Tibial nerve (tissue), 4 donors: ENCODE measurements around the gene DIP2C.

Experiments used
- EP300 ChIP-seq, 2 donors: sonication (generic); formaldehyde crosslinking; IDR thresholded peaks; one replicate each; pipeline ENCODE4 v1.6.1; 2017; ENCODE audit warnings: antibody characterized with exemption in 2 of 2, mild to moderate bottlenecking in 1 of 2
- POLR2A ChIP-seq, 2 donors: fragments of 450-650 bp; IDR thresholded peaks; one replicate each; pipeline ENCODE4 v1.6.1; 2017; ENCODE audit warnings: antibody characterized with exemption in 2 of 2, mild to moderate bottlenecking in 2 of 2, moderate library complexity in 2 of 2
- TF ChIP-seq, protein P1 (sequence below), 5 experiments: fragments of 200-600 bp in 3 of 5; fragments of 450-650 bp in 2 of 5; sonication (generic) in 3 of 5; IDR thresholded peaks; one replicate each; pipeline ENCODE4 v1.5.1; 2016 to 2019; ENCODE audit warnings: antibody characterized with exemption in 5 of 5, mild to moderate bottlenecking in 3 of 5, moderate library complexity in 2 of 5

DNA sequence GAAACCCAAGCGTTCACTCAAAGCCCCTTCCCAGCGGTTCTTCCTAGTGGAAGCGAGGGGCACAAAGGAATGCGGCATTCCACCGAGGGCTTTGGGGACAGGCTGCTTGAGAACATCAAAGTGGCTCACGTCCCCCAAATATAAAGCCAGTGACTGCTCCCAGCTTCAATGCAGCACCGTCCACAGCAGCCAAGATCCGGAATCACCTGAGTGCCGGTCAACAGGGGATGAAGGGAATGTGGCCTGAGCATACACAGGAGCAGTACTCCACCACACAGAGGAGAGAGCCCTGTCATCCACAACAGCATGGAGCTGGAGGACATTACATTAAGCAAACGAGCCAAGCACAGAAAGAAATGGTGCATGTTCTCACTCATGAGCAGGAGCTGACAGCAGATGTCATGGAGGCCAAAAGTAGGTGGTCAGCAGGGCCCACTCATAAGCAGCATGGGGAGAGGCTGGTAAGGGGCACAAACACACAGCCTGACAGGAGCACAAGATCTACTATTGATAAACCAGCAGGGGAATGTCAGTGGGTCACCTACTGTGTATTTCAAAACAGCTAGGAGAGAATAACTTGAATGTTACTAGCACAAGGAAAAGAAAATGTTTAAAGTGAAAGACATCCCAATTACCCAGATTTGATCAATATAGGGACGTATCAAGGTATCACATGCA, 79.5 kb downstream of the DIP2C start:
- TF ChIP-seq, protein P1, sequence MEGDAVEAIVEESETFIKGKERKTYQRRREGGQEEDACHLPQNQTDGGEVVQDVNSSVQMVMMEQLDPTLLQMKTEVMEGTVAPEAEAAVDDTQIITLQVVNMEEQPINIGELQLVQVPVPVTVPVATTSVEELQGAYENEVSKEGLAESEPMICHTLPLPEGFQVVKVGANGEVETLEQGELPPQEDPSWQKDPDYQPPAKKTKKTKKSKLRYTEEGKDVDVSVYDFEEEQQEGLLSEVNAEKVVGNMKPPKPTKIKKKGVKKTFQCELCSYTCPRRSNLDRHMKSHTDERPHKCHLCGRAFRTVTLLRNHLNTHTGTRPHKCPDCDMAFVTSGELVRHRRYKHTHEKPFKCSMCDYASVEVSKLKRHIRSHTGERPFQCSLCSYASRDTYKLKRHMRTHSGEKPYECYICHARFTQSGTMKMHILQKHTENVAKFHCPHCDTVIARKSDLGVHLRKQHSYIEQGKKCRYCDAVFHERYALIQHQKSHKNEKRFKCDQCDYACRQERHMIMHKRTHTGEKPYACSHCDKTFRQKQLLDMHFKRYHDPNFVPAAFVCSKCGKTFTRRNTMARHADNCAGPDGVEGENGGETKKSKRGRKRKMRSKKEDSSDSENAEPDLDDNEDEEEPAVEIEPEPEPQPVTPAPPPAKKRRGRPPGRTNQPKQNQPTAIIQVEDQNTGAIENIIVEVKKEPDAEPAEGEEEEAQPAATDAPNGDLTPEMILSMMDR (IDR thresholded peaks at IDR 0.05) = no peak
- TF ChIP-seq POLR2A (IDR thresholded peaks at IDR 0.05) = no peak
- TF ChIP-seq EP300 (IDR thresholded peaks at IDR 0.05) = no peak
